ENCODE measurements around the gene MATCAP1. TPM values are rescaled to one million over a fixed set of nuclear protein-coding genes. Genes with fewer than 3 reads are reported as not detected.

Gene MATCAP1
- total and polyA plus RNA-seq, 2 of the 4 experiments (the other 2 are of a cell fraction): 8.2 to 43.9 TPM

DNA sequence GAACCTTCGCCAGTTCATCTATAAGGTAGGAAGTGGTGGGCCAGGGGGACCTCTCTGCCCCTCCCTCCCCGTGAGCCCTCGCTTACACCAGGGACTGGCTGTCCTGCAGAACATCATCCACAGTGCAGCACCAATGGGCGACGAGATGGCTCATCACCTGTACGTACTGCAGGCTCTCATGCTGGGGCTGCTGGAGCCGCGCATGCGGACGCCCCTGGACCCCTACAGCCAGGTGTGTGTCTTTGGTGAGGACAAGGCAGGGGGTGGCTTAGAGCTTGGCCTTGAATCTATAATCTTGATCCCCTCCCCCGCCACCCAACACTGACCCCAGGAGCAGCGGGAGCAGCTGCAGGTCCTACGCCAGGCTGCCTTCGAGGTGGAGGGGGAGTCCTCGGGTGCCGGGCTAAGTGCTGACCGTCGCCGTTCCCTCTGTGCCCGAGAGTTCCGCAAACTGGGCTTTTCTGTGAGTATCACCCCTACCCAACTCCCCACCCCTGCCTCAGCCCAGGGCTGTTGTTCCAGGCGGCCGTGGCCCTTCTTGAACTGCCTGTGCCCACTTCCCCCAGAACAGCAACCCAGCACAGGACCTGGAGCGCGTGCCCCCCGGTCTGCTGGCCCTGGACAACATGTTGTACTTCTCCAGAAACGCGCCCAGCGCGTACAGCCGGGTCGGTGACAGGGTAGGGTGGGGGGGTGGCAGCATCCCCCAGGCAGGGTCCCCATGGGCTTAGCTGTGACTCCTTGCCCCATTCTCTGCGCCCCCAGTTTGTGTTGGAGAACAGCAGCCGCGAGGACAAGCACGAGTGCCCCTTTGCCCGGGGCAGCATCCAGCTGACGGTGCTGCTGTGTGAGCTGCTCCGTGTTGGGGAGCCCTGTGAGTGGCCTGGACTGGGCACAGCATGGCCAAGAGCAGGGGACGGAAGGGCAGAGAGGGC lies 17.9 kb upstream of the MATCAP1 start:
- Histone ChIP-seq H3K56ac (ENCODE audit: extremely low read depth, insufficient read depth, low read length) (no peak overlapping the region), H2AFZ (replicated peaks; ENCODE audit: low read length, poor library complexity) (no peak overlapping the region), H3K23ac (ENCODE audit: low read depth, low read length) (no peak overlapping the region), H2BK120ac (ENCODE audit: low read depth, low read length) (no peak overlapping the region), H3K4me1 (ENCODE audit: control insufficient read depth, insufficient read depth, low read length) (no peaks in the 10 kb centered on the region), H3K18ac (ENCODE audit: low read depth, low read length) (no peak overlapping the region), H3K9me1 (ENCODE audit: insufficient read depth, low read length) (no peaks in the 10 kb centered on the region), H3K27me3 (ENCODE audit: control insufficient read depth, insufficient read depth, low read length) (no peaks in the 10 kb centered on the region), H2BK15ac (ENCODE audit: low read depth, low read length) (no peak overlapping the region), H3K36me3 (ENCODE audit: control insufficient read depth, insufficient read depth, low read length) (peaks cover 47% of the 10 kb centered on the region), H3K14ac (replicated peaks; ENCODE audit: low read depth, low read length) (no peak overlapping the region), H3K79me1 (ENCODE audit: low read depth in 1 of 2, low read length in 2 of 2) (peaks cover 0 to 5% of the 10 kb centered on the region in 2 experiments; a peak in 1 of 4 replicates), H2AK5ac (ENCODE audit: low read depth, low read length) (no peak overlapping the region), H3K4me2 (ENCODE audit: low read depth, low read length) (no peak overlapping the region), H3K4ac (ENCODE audit: low read depth, low read length) (no peak overlapping the region), H2AK9ac (replicated peaks; ENCODE audit: low read depth, low read length, poor library complexity) (no peak overlapping the region), H3K9me3 (ENCODE audit: control insufficient read depth, insufficient read depth, low read length) (no peaks in the 10 kb centered on the region), H2BK20ac (ENCODE audit: low read depth, low read length) (no peak overlapping the region), H2BK5ac (ENCODE audit: low read depth, low read length, poor library complexity, severe bottlenecking) (no peak overlapping the region), H4K91ac (ENCODE audit: insufficient read depth, low read depth, low read length) (no peak overlapping the region), H4K20me1 (ENCODE audit: insufficient read depth, low read length) (0 out of 2 replicates have a peak, but pooled peaks cover 9% of the 10 kb centered on the region), H4K8ac (ENCODE audit: low read depth in 2 of 2, low read length in 2 of 2) (no peak overlapping the region), H3K27ac (ENCODE audit: insufficient read depth, low read length) (no peak overlapping the region), H3K4me3 (ENCODE audit: insufficient read depth, low read depth, low read length) (no peak overlapping the region), H3K9ac (ENCODE audit: low read depth, low read length) (no peak overlapping the region), H4K5ac (ENCODE audit: low read depth, low read length) (no peak overlapping the region)
- ATAC-seq (ENCODE audit: low read depth) (no peak), DNase-seq (no peak)
- BruUV-seq (replicated peaks): no TSS peak
- ChIA-PET POLR2A (ENCODE audit: unreplicated experiment) (interaction anchor here (0.5 kb wide), 1 partner anchor 218 kb away, joined by 8 read pairs; no protein-coding TSS in a partner anchor), CTCF (interaction anchor here (0.6 kb wide), 1 partner anchor 792 kb away, joined by 3 read pairs; no protein-coding TSS in a partner anchor)
- intact Hi-C loops (cut with micrococcal nuclease): no loop called here
- TF ChIP-seq CHD1 (IDR thresholded peaks at IDR 0.05; ENCODE audit: low read depth, low read length) (no peak), POLR2A (IDR thresholded peaks at IDR 0.05; ENCODE audit: low read depth, low read length) (no peak), MAFK (IDR thresholded peaks at IDR 0.05; ENCODE audit: low read depth, low read length) (no peak), NFE2L2 (IDR thresholded peaks at IDR 0.05; ENCODE audit: low read depth, low read length) (no peak), RCOR1 (IDR thresholded peaks at IDR 0.05; ENCODE audit: insufficient replicate concordance, low read length) (no peak), MAZ (IDR thresholded peaks at IDR 0.05; ENCODE audit: borderline replicate concordance, low read depth, low read length) (no peak), BHLHE40 (IDR thresholded peaks at IDR 0.05; ENCODE audit: low read depth, low read length) (no peak), MXI1 (IDR thresholded peaks at IDR 0.05; ENCODE audit: borderline replicate concordance, low read depth, low read length) (no peak), RFX5 (IDR thresholded peaks at IDR 0.05; ENCODE audit: low read depth, low read length) (no peak), RAD21 (IDR thresholded peaks at IDR 0.05; ENCODE audit: low read length) (no peak), SMC3 (IDR thresholded peaks at IDR 0.05; ENCODE audit: low read depth, low read length) (no peak)
- TF ChIP-seq, protein P1, sequence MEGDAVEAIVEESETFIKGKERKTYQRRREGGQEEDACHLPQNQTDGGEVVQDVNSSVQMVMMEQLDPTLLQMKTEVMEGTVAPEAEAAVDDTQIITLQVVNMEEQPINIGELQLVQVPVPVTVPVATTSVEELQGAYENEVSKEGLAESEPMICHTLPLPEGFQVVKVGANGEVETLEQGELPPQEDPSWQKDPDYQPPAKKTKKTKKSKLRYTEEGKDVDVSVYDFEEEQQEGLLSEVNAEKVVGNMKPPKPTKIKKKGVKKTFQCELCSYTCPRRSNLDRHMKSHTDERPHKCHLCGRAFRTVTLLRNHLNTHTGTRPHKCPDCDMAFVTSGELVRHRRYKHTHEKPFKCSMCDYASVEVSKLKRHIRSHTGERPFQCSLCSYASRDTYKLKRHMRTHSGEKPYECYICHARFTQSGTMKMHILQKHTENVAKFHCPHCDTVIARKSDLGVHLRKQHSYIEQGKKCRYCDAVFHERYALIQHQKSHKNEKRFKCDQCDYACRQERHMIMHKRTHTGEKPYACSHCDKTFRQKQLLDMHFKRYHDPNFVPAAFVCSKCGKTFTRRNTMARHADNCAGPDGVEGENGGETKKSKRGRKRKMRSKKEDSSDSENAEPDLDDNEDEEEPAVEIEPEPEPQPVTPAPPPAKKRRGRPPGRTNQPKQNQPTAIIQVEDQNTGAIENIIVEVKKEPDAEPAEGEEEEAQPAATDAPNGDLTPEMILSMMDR (conservative IDR thresholded peaks at IDR 0.05; ENCODE audit: low read depth, low read length): no peak
- TF ChIP-seq, protein P2, sequence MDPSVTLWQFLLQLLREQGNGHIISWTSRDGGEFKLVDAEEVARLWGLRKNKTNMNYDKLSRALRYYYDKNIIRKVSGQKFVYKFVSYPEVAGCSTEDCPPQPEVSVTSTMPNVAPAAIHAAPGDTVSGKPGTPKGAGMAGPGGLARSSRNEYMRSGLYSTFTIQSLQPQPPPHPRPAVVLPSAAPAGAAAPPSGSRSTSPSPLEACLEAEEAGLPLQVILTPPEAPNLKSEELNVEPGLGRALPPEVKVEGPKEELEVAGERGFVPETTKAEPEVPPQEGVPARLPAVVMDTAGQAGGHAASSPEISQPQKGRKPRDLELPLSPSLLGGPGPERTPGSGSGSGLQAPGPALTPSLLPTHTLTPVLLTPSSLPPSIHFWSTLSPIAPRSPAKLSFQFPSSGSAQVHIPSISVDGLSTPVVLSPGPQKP (IDR thresholded peaks at IDR 0.05; ENCODE audit: borderline replicate concordance, low read depth, low read length): no peak
- TF ChIP-seq, protein P3, sequence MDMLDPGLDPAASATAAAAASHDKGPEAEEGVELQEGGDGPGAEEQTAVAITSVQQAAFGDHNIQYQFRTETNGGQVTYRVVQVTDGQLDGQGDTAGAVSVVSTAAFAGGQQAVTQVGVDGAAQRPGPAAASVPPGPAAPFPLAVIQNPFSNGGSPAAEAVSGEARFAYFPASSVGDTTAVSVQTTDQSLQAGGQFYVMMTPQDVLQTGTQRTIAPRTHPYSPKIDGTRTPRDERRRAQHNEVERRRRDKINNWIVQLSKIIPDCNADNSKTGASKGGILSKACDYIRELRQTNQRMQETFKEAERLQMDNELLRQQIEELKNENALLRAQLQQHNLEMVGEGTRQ (IDR thresholded peaks at IDR 0.05; ENCODE audit: low read depth, low read length): no peak
- 92% methylated on average over 11 of the region's 40 CpGs; no CpG with 5 or more reads in 1 of the 2 experiments for WGBS, 2 experiments (ENCODE audit: extremely low coverage in 2 of 2, insufficient read length in 1 of 2)
- dilution Hi-C loops (cut with HindIII; ENCODE audit: low sequenced_read_pairs, unreplicated experiment): no loop called here
- in situ Hi-C loops (cut with MboI; ENCODE audit: low sequenced_read_pairs): no loop called here

All from IMR-90 (cell line).